OCI-LY7 (cell line): ENCODE data around the gene RPS15. TPM values are rescaled to one million over a fixed set of nuclear protein-coding genes. Genes with fewer than 3 reads are reported as not detected.

Experiments
- Bru-seq: library from RNA; stranded (reverse); fragments of 400-500 nt; gene quantifications from one replicate; lab custom pipeline; 2021; lab: Mats Ljungman, UMichigan
- BruChase-seq, 2 experiments: library from RNA; stranded (reverse); fragments of 400-500 nt; gene quantifications; one replicate each; lab custom pipeline; 2021; lab: Mats Ljungman, UMichigan
- BruUV-seq: library from RNA; stranded (reverse); fragments of 400-500 nt; replicated peaks from 2 replicates; lab custom pipeline; 2021; lab: Mats Ljungman, UMichigan
- CTCF ChIA-PET: fragments of 300-600 bp; sonication (Branson Sonifier 250); formaldehyde crosslinking; loops from one replicate; lab custom pipeline; 2022; ENCODE audit warnings: antibody characterized with exemption; ENCODE audit not compliant: unreplicated experiment; lab: Charles Lee
- POLR2A ChIA-PET: fragments of 300-600 bp; sonication (Branson Sonifier 250); formaldehyde crosslinking; loops from one replicate; lab custom pipeline; 2022; ENCODE audit warnings: antibody characterized with exemption; lab: Charles Lee
- DNase-seq: peaks from one replicate; pipeline ENCODE4 v3.0.0-alpha.2; 2015; ENCODE audit warnings: low spot score
- H2AFZ ChIP-seq: fragments of 200-600 bp; sonication (generic), shearing (Covaris generic); 2 replicates; pipeline ENCODE4 v1.6.1; 2014; ENCODE audit warnings: mild to moderate bottlenecking, antibody characterized with exemption, low read length, moderate library complexity
- H3K27ac ChIP-seq: fragments of 200-600 bp; sonication (generic); 2 replicates; pipeline ENCODE4 v1.5.1; 2014; ENCODE audit warnings: mixed run types, low read depth, mild to moderate bottlenecking, moderate library complexity, low read length, inconsistent platforms; ENCODE audit not compliant: poor library complexity, severe bottlenecking
- H3K36me3 ChIP-seq: fragments of 200-600 bp; sonication (generic); 2 replicates; pipeline ENCODE4 v1.6.1; 2014; ENCODE audit warnings: mild to moderate bottlenecking, antibody characterized with exemption, low read length, moderate library complexity, mixed read lengths; ENCODE audit not compliant: insufficient read depth
- H3K4me1 ChIP-seq: fragments of 200-600 bp; sonication (generic); 2 replicates; pipeline ENCODE4 v1.5.1; 2014; ENCODE audit warnings: mild to moderate bottlenecking, low read length; ENCODE audit not compliant: insufficient read depth, poor library complexity, severe bottlenecking
- H3K4me2 ChIP-seq: fragments of 200-600 bp; sonication (generic); 2 replicates; pipeline ENCODE4 v1.6.1; 2014; ENCODE audit warnings: mild to moderate bottlenecking, low read length
- H3K4me3 ChIP-seq: fragments of 200-600 bp; sonication (generic); 2 replicates; pipeline ENCODE4 v1.5.1; 2014; ENCODE audit warnings: mild to moderate bottlenecking, low read depth, low read length; ENCODE audit not compliant: poor library complexity, severe bottlenecking
- H3K79me2 ChIP-seq: fragments of 200-600 bp; sonication (generic); 2 replicates; pipeline ENCODE4 v1.6.1; 2016; ENCODE audit warnings: low read depth, mild to moderate bottlenecking, low read length, moderate library complexity, mixed read lengths; ENCODE audit not compliant: insufficient read depth
- H3K9me2 ChIP-seq: fragments of 200-600 bp; sonication (generic); 2 replicates; pipeline ENCODE4 v1.6.1; 2016; ENCODE audit warnings: mild to moderate bottlenecking, low read length, mixed read lengths; ENCODE audit not compliant: insufficient read depth
- H3K9me3 ChIP-seq: fragments of 200-600 bp; sonication (generic); 2 replicates; pipeline ENCODE4 v1.6.1; 2014; ENCODE audit warnings: mild to moderate bottlenecking, mixed run types, low read length, mixed read lengths
- H4K20me1 ChIP-seq: fragments of 200-600 bp; sonication (generic); 2 replicates; pipeline ENCODE4 v1.6.1; 2014; ENCODE audit warnings: mild to moderate bottlenecking, antibody characterized with exemption, low read length, moderate library complexity, mixed read lengths; ENCODE audit not compliant: insufficient read depth
- EZH2phosphoT487 ChIP-seq: fragments of 200-600 bp; sonication (generic); IDR thresholded peaks from 2 replicates; pipeline ENCODE4 v1.6.1; 2018; ENCODE audit warnings: low read depth, borderline replicate concordance, mild to moderate bottlenecking, mixed run types, antibody characterized with exemption, low read length, moderate library complexity, mixed read lengths
- intact Hi-C: fragments of 100-400 bp; cut with micrococcal nuclease; formaldehyde crosslinking; loops from one replicate; pipeline ENCODE4 v1.10.0; 2022; ENCODE audit not compliant: unreplicated experiment
- long read RNA-seq: library from polyadenylated mRNA; stranded (forward); transcript quantifications from one replicate; pipeline ENCODE4 v2.0.0, GENCODE V29; 2022
- total RNA-seq, 2 experiments: library from RNA; depleted of rRNA in 1 of 2; stranded (reverse); fragments of >200 nt in 1 of 2; shearing (Covaris generic) in 1 of 2; gene quantifications; 2 replicates each; pipeline ENCODE4 v1.2.3, GENCODE V29; 2014 to 2022
- TF ChIP-seq, protein P1 (sequence below): fragments of 200-600 bp; sonication (generic); conservative IDR thresholded peaks from 2 replicates; pipeline ENCODE4 v1.5.1; 2014; ENCODE audit warnings: mild to moderate bottlenecking, antibody characterized with exemption, low read length, moderate library complexity, mixed read lengths

RPS15 gene
- total RNA-seq (2014; rRNA removed; shearing (Covaris generic)) (2,068 and 2,241 TPM in 2 replicates), total RNA-seq (2022) (1,654 and 1,860 TPM in 2 replicates), Bru-seq, nascent RNA (percentile 100 among the genes with signal in this experiment), BruChase-seq, experiment 1, labeled RNA remaining after a 6-hour chase (percentile 100 among the genes with signal in this experiment), BruChase-seq, experiment 2, labeled RNA remaining after a 2-hour chase (percentile 100 among the genes with signal in this experiment)
- long read RNA-seq, transcript RPS15-201 (4 exons, 534 nt) = minor isoform, 27 of 1,162 reads
- long read RNA-seq, transcript RPS15-209 (4 exons, 510 nt) = major isoform, 986 of 1,162 reads
- long read RNA-seq, transcript RPS15-210 (3 exons, 873 nt) = minor isoform, 49 of 1,162 reads
- long read RNA-seq, partial matches to known transcripts = 58 of 1,162 reads
- long read RNA-seq, other reads (novel, unspliced or antisense) = 32 of 1,162 reads

DNA sequence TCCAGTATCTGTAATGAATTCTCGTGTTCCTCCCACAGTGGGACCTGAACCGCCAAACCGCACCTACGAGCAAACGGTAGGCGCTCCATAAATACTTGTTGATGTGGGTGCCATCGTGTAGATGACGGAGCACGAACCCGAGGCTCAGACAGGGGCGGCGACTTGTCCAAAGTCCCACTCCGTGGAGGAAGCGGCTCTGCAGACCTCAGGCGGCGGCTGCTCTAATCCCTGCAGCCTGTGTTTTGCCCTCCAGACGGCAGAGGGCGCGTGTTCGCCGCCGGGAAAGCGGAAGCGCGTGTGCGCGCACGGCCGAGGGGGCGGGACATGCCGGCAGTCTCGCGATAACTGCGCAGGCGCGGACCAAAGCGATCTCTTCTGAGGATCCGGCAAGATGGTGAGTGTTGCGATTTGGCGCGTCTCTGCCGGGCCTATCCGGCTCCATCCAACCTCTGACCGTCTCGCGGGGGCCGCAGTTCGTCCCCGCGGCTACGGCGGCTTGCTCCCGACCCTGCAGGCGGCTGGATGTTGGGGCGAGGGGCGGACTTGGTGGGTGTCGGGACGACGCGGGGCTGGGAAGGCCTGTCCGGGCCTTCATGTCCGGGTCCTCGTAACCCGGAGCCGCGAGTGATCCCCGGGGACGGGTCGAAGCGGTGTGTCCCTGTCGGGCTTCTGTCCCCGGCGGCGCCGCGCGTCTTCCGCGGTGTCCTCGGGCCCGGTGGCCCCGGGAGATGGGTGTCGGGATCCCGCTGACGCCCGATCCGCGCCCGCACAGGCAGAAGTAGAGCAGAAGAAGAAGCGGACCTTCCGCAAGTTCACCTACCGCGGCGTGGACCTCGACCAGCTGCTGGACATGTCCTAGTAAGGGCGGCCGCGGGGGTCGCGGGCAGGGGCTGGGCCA lies at the start of gene RPS15:
RPS15 (plus strand) TSS at position 362 of the 898 bp plus-strand sequence; CDS start at position 392, 30 bp downstream.
- intact Hi-C loops = loop anchor here (1.0 to 5.0 kb wide), 2 partner anchors 31 to 161 kb away; partner anchors contain the start of genes DAZAP1 and FAM174C
- ChIA-PET CTCF (no interaction called here), POLR2A (no interaction called here)
- peak within 1 kb of the TSS; percentile 96 for H3K4me3 ChIP-seq
- H3K9me2 ChIP-seq = no peaks in the 10 kb centered on the region
- TF ChIP-seq, protein P1, sequence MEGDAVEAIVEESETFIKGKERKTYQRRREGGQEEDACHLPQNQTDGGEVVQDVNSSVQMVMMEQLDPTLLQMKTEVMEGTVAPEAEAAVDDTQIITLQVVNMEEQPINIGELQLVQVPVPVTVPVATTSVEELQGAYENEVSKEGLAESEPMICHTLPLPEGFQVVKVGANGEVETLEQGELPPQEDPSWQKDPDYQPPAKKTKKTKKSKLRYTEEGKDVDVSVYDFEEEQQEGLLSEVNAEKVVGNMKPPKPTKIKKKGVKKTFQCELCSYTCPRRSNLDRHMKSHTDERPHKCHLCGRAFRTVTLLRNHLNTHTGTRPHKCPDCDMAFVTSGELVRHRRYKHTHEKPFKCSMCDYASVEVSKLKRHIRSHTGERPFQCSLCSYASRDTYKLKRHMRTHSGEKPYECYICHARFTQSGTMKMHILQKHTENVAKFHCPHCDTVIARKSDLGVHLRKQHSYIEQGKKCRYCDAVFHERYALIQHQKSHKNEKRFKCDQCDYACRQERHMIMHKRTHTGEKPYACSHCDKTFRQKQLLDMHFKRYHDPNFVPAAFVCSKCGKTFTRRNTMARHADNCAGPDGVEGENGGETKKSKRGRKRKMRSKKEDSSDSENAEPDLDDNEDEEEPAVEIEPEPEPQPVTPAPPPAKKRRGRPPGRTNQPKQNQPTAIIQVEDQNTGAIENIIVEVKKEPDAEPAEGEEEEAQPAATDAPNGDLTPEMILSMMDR = peak; percentile 85
- TF ChIP-seq EZH2phosphoT487 = no peak
- H3K36me3 ChIP-seq = peaks cover 76% of the 10 kb centered on the region
- peak within 1 kb of the TSS; percentile 54; the same call in 1 of the 2 replicates for H2AFZ ChIP-seq
- H3K79me2 ChIP-seq = peaks cover 34% of the 10 kb centered on the region
- H3K4me2 ChIP-seq = peak within 1 kb of the TSS; percentile 93
- peak within 1 kb of the TSS; percentile 68 for H3K27ac ChIP-seq
- DNase-seq = peak; percentile 97
- peaks cover 27% of the 10 kb centered on the region for H3K4me1 ChIP-seq
- H4K20me1 ChIP-seq = peaks cover 18% of the 10 kb centered on the region
- TSS peak; percentile 73 for BruUV-seq
- no peaks in the 10 kb centered on the region for H3K9me3 ChIP-seq

DNA sequence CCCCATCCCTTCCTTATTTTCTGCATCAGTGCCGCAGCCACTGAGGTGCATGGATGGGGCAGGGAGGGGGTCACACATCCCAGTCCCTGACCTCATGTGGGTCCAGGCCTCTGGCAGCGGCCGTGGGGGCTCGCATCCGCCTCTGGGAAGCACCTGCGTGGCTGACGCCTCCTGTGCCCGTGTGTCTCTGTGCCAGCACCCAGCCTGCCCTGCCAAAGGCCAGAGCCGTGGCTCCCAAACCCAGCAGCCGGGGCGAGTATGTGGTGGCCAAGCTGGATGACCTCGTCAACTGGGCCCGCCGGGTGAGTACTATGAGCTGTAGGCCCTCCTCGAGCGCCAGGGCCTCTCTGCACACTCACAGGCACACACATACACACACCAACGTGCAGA lies 49.6 kb upstream of the RPS15 start:
- peaks cover 58% of the 10 kb centered on the region for H3K36me3 ChIP-seq
- H3K9me2 ChIP-seq = no peaks in the 10 kb centered on the region
- peaks cover 6% of the 10 kb centered on the region for H3K4me1 ChIP-seq
- peaks cover 19% of the 10 kb centered on the region for H3K79me2 ChIP-seq
- no peak overlapping the region for H2AFZ ChIP-seq
- intact Hi-C loops = no loop called here
- no peak overlapping the region for H3K4me2 ChIP-seq
- CTCF ChIA-PET = no interaction called here
- H3K27ac ChIP-seq = no peak overlapping the region
- H3K9me3 ChIP-seq = no peaks in the 10 kb centered on the region
- DNase-seq = no peak
- no peaks in the 10 kb centered on the region for H4K20me1 ChIP-seq
- no peak for TF ChIP-seq EZH2phosphoT487
- TF ChIP-seq, protein P1 = no peak
- POLR2A ChIA-PET = no interaction called here
- no peak overlapping the region for H3K4me3 ChIP-seq
- no TSS peak for BruUV-seq
